Duodenal mucosa (tissue), 2 donors: ENCODE measurements around the gene ACTR8.
"Not testable (repeated sequence)": the region's sequence is repeated elsewhere in the genome, so short reads cannot be mapped to it uniquely, and the experiment has no call there.

Experiments used
- H3K27ac ChIP-seq: one replicate; pipeline ENCODE4 v1.7.0; 2013; ENCODE audit warnings: low read depth, low read length
- H3K27me3 ChIP-seq, 2 donors: one replicate each; pipeline ENCODE4 v1.7.0; 2013; ENCODE audit warnings: low read length in 2 of 2, control low read depth in 1 of 2; ENCODE audit not compliant: insufficient read depth in 2 of 2, control insufficient read depth in 1 of 2
- H3K36me3 ChIP-seq, 2 donors: one replicate each; pipeline ENCODE4 v1.7.0; 2013; ENCODE audit warnings: low read length in 2 of 2, control low read depth in 1 of 2; ENCODE audit not compliant: insufficient read depth in 2 of 2, control insufficient read depth in 1 of 2
- H3K4me1 ChIP-seq, 2 donors: one replicate each; pipeline ENCODE4 v1.7.0; 2013; ENCODE audit warnings: low read length in 2 of 2, control low read depth in 1 of 2; ENCODE audit not compliant: insufficient read depth in 2 of 2, control insufficient read depth in 1 of 2
- H3K4me3 ChIP-seq, 2 donors: one replicate each; pipeline ENCODE4 v1.7.0; 2013; ENCODE audit warnings: low read length in 2 of 2, low read depth in 1 of 2
- H3K9ac ChIP-seq, 2 donors: one replicate each; pipeline ENCODE4 v1.7.0; 2013; ENCODE audit warnings: low read length in 2 of 2, low read depth in 1 of 2
- H3K9me3 ChIP-seq, 2 donors: one replicate each; pipeline ENCODE4 v1.7.0; 2013; ENCODE audit warnings: low read length in 2 of 2, control low read depth in 1 of 2; ENCODE audit not compliant: control insufficient read depth in 1 of 2

ACTR8 gene

GRCh38 chr3:53881691-53882593 is at the start of gene ACTR8:
Gene ACTR8, minus strand, starts transcription at chr3:53882152. Its CDS starts 51 bp downstream, at chr3:53882101.
- Histone ChIP-seq H3K27me3 (no peaks in the 10 kb centered on the region), H3K4me3 (peak within 1 kb of the TSS; percentile 79 to 98), H3K4me1 (peaks cover 9 to 13% of the 10 kb centered on the region in 2 donors), H3K9ac (peak within 1 kb of the TSS; percentile 75 to 89), H3K36me3 (peaks cover 26 to 51% of the 10 kb centered on the region in 2 donors), H3K9me3 (no peaks in the 10 kb centered on the region), H3K27ac (peak within 1 kb of the TSS; percentile 80)

GRCh38 chr3:53927208-53927872 is 45.4 kb upstream of the ACTR8 start:
- H3K27ac ChIP-seq, H3K9me3 ChIP-seq, H3K36me3 ChIP-seq, H3K4me3 ChIP-seq, H3K4me1 ChIP-seq, H3K27me3 ChIP-seq, H3K9ac ChIP-seq: not testable (repeated sequence)

DNA sequence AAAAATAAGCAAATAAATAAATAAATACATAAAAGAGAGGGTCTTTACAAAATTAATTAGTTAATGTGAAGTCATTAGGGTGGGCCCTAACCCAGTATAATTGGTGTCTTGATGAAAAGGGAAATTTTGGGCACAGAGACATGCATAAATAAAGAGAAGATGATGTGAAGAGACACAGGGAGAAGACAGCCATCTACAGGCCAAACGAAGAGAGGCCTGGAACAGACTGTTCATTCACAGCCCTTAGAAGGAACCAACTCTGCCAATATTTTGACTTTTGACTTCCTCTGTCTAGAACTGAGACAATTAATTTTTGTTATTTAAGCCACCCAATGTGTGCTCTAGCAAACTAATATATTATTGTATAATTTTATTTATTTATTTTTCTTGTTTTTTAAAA is 39.3 kb upstream of the ACTR8 start:
- H3K36me3 ChIP-seq, result no peaks in the 10 kb centered on the region
- H3K9me3 ChIP-seq, result no peaks in the 10 kb centered on the region
- H3K27ac ChIP-seq, result no peak overlapping the region
- H3K27me3 ChIP-seq, result peaks cover 0 to 5% of the 10 kb centered on the region in 2 donors
- H3K4me1 ChIP-seq, result no peaks in the 10 kb centered on the region
- H3K4me3 ChIP-seq, result no peak overlapping the region
- H3K9ac ChIP-seq, result no peak overlapping the region

GRCh38 chr3:53919741-53920140 is 37.8 kb upstream of the ACTR8 start:
- no peak overlapping the region for H3K9ac ChIP-seq
- H3K27ac ChIP-seq, result no peak overlapping the region
- H3K27me3 ChIP-seq, result peaks cover 5% of the 10 kb centered on the region in 2 donors
- H3K4me3 ChIP-seq, result no peak overlapping the region
- no peaks in the 10 kb centered on the region for H3K36me3 ChIP-seq
- no peaks in the 10 kb centered on the region for H3K9me3 ChIP-seq
- H3K4me1 ChIP-seq, result no peaks in the 10 kb centered on the region

DNA sequence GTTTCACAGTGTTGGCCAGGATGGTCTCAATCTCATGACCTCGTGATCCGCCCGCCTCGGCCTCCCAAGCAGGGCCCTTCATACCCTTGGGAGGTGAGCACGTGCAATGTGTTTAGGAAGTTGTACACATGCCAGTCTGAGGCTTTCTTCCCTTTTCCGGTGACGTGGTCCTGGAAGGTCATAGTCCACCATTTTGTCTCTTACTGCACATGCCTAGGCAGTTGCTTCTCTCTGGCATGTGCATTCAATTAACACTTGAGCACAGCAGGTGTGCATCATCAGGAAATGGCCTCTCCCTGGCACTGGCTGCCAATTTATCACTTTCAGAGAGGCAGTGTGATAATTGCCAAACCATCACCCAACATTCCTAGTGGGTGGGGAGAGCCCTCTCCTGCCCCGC is 31.4 kb upstream of the ACTR8 start:
- no peak overlapping the region for H3K27ac ChIP-seq
- no peaks in the 10 kb centered on the region for H3K36me3 ChIP-seq
- no peaks in the 10 kb centered on the region for H3K4me1 ChIP-seq
- no peak overlapping the region for H3K9ac ChIP-seq
- no peak overlapping the region for H3K4me3 ChIP-seq
- peaks cover 5% of the 10 kb centered on the region in 2 donors for H3K27me3 ChIP-seq
- no peaks in the 10 kb centered on the region for H3K9me3 ChIP-seq

- Histone ChIP-seq H3K9ac (no peak overlapping the region), H3K36me3 (no peaks in the 10 kb centered on the region), H3K4me1 (no peaks in the 10 kb centered on the region), H3K9me3 (no peaks in the 10 kb centered on the region), H3K4me3 (no peak overlapping the region), H3K27me3 (peaks cover 1% of the 10 kb centered on the region in 2 donors), H3K27ac (no peak overlapping the region)
Observed at GRCh38 chr3:53902711-53903110, 20.8 kb upstream of the ACTR8 start.

DNA sequence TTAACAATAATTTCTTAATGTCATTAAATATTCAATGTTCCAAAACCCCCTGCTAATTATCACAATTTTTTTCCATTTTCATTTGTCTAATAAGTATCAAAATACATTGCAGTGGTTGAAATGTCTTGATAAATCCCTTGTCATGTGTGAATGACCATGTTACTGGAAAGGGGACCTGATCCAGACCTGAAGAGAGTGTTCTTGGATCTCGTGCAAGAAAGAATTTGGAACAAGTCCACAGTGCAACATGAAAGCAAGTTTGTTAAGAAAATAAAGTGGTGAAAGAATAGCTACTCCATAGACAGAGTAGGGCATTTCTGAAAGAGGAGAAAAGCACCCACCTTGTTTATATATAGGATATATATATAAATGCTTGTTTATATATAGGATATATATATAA is 20.1 kb upstream of the ACTR8 start:
- Histone ChIP-seq H3K9ac (no peak overlapping the region), H3K27me3 (peaks cover 4% of the 10 kb centered on the region in 2 donors), H3K36me3 (no peaks in the 10 kb centered on the region), H3K27ac (no peak overlapping the region), H3K4me3 (no peak overlapping the region), H3K4me1 (no peaks in the 10 kb centered on the region), H3K9me3 (no peaks in the 10 kb centered on the region)

DNA sequence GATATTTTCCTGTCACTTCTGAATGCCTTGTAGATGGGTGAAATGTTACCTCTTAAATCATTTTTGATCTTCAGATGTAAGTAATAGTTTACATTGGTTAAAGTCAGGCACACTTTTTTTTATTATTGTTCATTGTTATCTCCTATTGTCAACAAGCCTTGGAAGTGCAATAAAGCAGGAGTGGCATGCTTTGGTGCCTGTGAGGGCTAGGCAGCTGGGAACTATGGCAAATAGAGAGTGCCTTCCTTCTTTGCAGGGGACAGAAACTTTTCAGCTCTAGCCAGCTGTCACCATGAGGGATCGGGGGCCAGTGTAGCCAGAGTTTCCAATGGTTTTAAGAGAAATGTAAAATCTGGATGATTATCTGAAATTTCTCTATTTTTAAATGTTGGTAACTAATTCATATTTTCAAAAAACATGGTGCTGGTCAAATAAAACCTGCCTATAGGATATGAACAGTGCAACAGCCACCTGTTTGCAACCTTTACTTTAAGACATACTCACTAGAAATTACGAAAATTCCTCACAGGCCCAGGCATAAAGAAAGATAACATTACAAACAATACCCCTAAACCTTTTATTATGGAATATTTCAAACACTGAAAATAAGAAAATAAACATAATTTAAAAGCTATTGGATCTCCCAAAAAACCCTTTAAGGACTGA is 18.8 kb upstream of the ACTR8 start:
- Histone ChIP-seq H3K27ac (no peak overlapping the region), H3K4me3 (no peak overlapping the region), H3K9me3 (no peaks in the 10 kb centered on the region), H3K4me1 (no peaks in the 10 kb centered on the region), H3K36me3 (no peaks in the 10 kb centered on the region), H3K27me3 (peaks cover 4% of the 10 kb centered on the region in 2 donors), H3K9ac (no peak overlapping the region)

DNA sequence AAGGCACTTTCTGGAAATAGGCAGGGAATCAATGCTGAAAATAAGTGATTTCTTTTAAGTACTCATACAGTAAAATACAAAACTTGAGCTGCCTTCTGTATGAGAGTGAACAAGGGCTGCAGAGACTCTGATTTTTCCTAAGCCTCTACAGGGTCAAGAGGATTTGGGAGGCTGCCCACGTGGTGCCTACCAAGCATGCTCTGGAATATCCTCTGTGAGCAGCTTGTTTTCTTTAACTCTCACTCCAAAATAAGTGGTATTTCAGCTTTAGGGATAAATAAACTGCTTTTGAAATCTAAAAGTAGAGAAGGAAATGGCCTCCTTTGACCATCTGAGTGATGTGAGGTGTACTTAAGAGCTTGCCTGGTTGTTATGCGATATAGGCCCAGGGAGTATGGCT is 17.8 kb upstream of the ACTR8 start:
- Histone ChIP-seq H3K9me3 (no peaks in the 10 kb centered on the region), H3K9ac (no peak overlapping the region), H3K27me3 (peaks cover 4% of the 10 kb centered on the region in 2 donors), H3K4me3 (no peak overlapping the region), H3K27ac (no peak overlapping the region), H3K4me1 (no peaks in the 10 kb centered on the region), H3K36me3 (no peaks in the 10 kb centered on the region)

- H3K4me3 ChIP-seq, result peak overlapping the region; percentile 86 to 88
- no peaks in the 10 kb centered on the region for H3K9me3 ChIP-seq
- H3K27ac ChIP-seq, result peak overlapping the region; percentile 81
Observed at GRCh38 chr3:53892286-53892637, 10.3 kb upstream of the ACTR8 start.

More at GRCh38 chr3:53892286-53892637, 10.3 kb upstream of the ACTR8 start:
- H3K27me3 ChIP-seq, result no peaks in the 10 kb centered on the region
- H3K4me1 ChIP-seq, result peaks cover 5 to 23% of the 10 kb centered on the region in 2 donors
- peaks cover 0 to 4% of the 10 kb centered on the region in 2 donors for H3K36me3 ChIP-seq
- peak overlapping the region; percentile 67 to 69 for H3K9ac ChIP-seq
